Measurements from ENCODE around the gene ERICH4. TPM values are rescaled to one million over a fixed set of nuclear protein-coding genes. Genes with fewer than 3 reads are reported as not detected.
"Not testable (repeated sequence)": the region's sequence is repeated elsewhere in the genome, so short reads cannot be mapped to it uniquely, and the experiment has no call there.

ERICH4 gene
- total RNA-seq, 1 donor from 2014 or later, result not detected

GRCh38 chr19:41452584-41453275 lies 9.8 kb downstream of the ERICH4 start:
- DNase-seq (ENCODE audit: missing footprints) (no peak), ATAC-seq (no peak)
- intact Hi-C loops (cut with DNase I), result no loop called here

- DNase-seq (ENCODE audit: missing footprints), result no peak
- intact Hi-C loops (cut with DNase I), result loop anchor here (1.0 kb wide), 1 partner anchor 23 kb away; no protein-coding TSS in a partner anchor
- no peak for ATAC-seq
Measured at GRCh38 chr19:41455936-41456335, 13.0 kb downstream of the ERICH4 start.

- no peak for DNase-seq (ENCODE audit: missing footprints)
- intact Hi-C loops (cut with DNase I), result loop anchor here (1.0 kb wide), 1 partner anchor 23 kb away; no protein-coding TSS in a partner anchor
- peak; percentile 26 for ATAC-seq
Measured at GRCh38 chr19:41456342-41456918, 13.5 kb downstream of the ERICH4 start.

- ATAC-seq, result no peak
- intact Hi-C loops (cut with DNase I), result no loop called here
Measured at GRCh38 chr19:41457241-41457640, 14.3 kb downstream of the ERICH4 start.

GRCh38 chr19:41462497-41462896 lies 19.5 kb downstream of the ERICH4 start:
- DNase-seq (ENCODE audit: missing footprints) (no peak), ATAC-seq (no peak)
- intact Hi-C loops (cut with DNase I), result no loop called here

More at GRCh38 chr19:41457241-41457640, 14.3 kb downstream of the ERICH4 start:
- DNase-seq (ENCODE audit: missing footprints), result no peak

- intact Hi-C loops (cut with DNase I); ATAC-seq; DNase-seq (ENCODE audit: missing footprints): not testable (repeated sequence)
Measured at GRCh38 chr19:41463257-41464256, 20.6 kb downstream of the ERICH4 start.

- intact Hi-C loops (cut with DNase I), result no loop called here
- no peak for ATAC-seq
- DNase-seq (ENCODE audit: missing footprints), result no peak
Measured at GRCh38 chr19:41476583-41476982, 33.6 kb downstream of the ERICH4 start.

GRCh38 chr19:41478171-41478570 lies 35.2 kb downstream of the ERICH4 start:
- intact Hi-C loops (cut with DNase I), result no loop called here
- ATAC-seq (no peak), DNase-seq (ENCODE audit: missing footprints) (no peak)

GRCh38 chr19:41478875-41479756 lies 36.2 kb downstream of the ERICH4 start:
- intact Hi-C loops (cut with DNase I), result loop anchor here (1.0 kb wide), 1 partner anchor 23 kb away; no protein-coding TSS in a partner anchor
- DNase-seq (ENCODE audit: missing footprints), result no peak
- ATAC-seq, result peak; percentile 37

GRCh38 chr19:41479757-41480191 lies 36.8 kb downstream of the ERICH4 start:
- no peak for DNase-seq (ENCODE audit: missing footprints)
- intact Hi-C loops (cut with DNase I), result loop anchor here (1.0 kb wide), 1 partner anchor 23 kb away; no protein-coding TSS in a partner anchor
- peak; percentile 36 for ATAC-seq

GRCh38 chr19:41480336-41480735 lies 37.4 kb downstream of the ERICH4 start:
- DNase-seq (ENCODE audit: missing footprints), result no peak
- intact Hi-C loops (cut with DNase I), result no loop called here
- no peak for ATAC-seq

- intact Hi-C loops (cut with DNase I), result no loop called here
- DNase-seq (ENCODE audit: missing footprints) (no peak), ATAC-seq (no peak)
Measured at GRCh38 chr19:41484822-41485221, 41.9 kb downstream of the ERICH4 start.

- ATAC-seq; DNase-seq (ENCODE audit: missing footprints); intact Hi-C loops (cut with DNase I): not testable (repeated sequence)
Measured at GRCh38 chr19:41486953-41487352, 44.0 kb downstream of the ERICH4 start.

- ATAC-seq (no peak), DNase-seq (ENCODE audit: missing footprints) (no peak)
- intact Hi-C loops (cut with DNase I), result no loop called here
Measured at GRCh38 chr19:41492843-41493242, 49.9 kb downstream of the ERICH4 start.
